GM12892 (cell line): ENCODE measurements around the gene CERS2.

Experiments used
- POLR2A ChIP-seq: IDR thresholded peaks from 2 replicates; pipeline ENCODE4 v1.6.1; 2011; ENCODE audit warnings: low read depth, low read length, control low read depth
- TAF1 ChIP-seq: IDR thresholded peaks from 2 replicates; pipeline ENCODE4 v1.6.1; 2011; ENCODE audit warnings: low read depth, mild to moderate bottlenecking, control low read depth, low read length, borderline replicate concordance

GRCh38 chr1:151009206-151009587, 34.6 kb upstream of the CERS2 start:
- TF ChIP-seq POLR2A (no peak), TAF1 (no peak)
